SK-N-SH (cell line): ENCODE results near the gene NSUN5. TPM values are rescaled to one million over a fixed set of nuclear protein-coding genes. Genes with fewer than 3 reads are reported as not detected.
A peak's percentile ranks its signal among the peaks of the same experiment; 100 is the strongest.
"Not testable (repeated sequence)": the region's sequence is repeated elsewhere in the genome, so short reads cannot be mapped to it uniquely, and the experiment has no call there.

Experiments
- CTCF ChIA-PET: fragments of 300-600, 350-600 bp; formaldehyde crosslinking; extraction: SDS; loops from one replicate; lab custom pipeline; 2021; lab: Yijun Ruan, JAX
- POLR2A ChIA-PET: fragments of 350-600 bp; sonication (Branson Sonifier 250); formaldehyde crosslinking; extraction: SDS; loops from one replicate; lab custom pipeline; 2020; ENCODE audit warnings: antibody characterized with exemption, inconsistent platforms; lab: Yijun Ruan, JAX
- DNase-seq: peaks from one replicate; pipeline ENCODE4 v3.0.0; 2012
- H2AFZ ChIP-seq: fragments of 200-600 bp; sonication (generic); 2 replicates; pipeline ENCODE4 v1.8.1; 2016; ENCODE audit warnings: antibody characterized with exemption, mild to moderate bottlenecking, low read depth
- H3F3A ChIP-seq: fragments of 200-600 bp; sonication (generic); replicated peaks from 2 replicates; pipeline ENCODE3; 2016; ENCODE audit warnings: antibody characterized with exemption, mild to moderate bottlenecking; ENCODE audit not compliant: insufficient read depth
- H3K27ac ChIP-seq, 2 experiments: fragments of 200-500 bp in 1 of 2; fragments of 200-600 bp in 1 of 2; sonication (Bioruptor generic) in 1 of 2; sonication (generic), shearing (Covaris generic) in 1 of 2; 2 replicates each; pipeline versions ENCODE4 v1.5.1 to v1.6.1; 2014 to 2016; ENCODE audit warnings: low read depth in 2 of 2, inconsistent platforms in 1 of 2, low read length in 1 of 2, mild to moderate bottlenecking in 1 of 2, mixed read lengths in 1 of 2
- H3K27me3 ChIP-seq: fragments of 200-600 bp; sonication (generic), shearing (Covaris generic); 2 replicates; pipeline ENCODE4 v1.6.1; 2016; ENCODE audit warnings: mixed run types; ENCODE audit not compliant: insufficient read depth
- H3K36me3 ChIP-seq, 2 experiments: fragments of 200-500 bp in 1 of 2; fragments of 200-600 bp in 1 of 2; sonication (Bioruptor generic) in 1 of 2; sonication (generic) in 1 of 2; replicated peaks in 1 of 2; 2 replicates each; pipeline versions ENCODE3 to v1.5.1; 2014 to 2016; ENCODE audit warnings: low read length in 1 of 2, mild to moderate bottlenecking in 1 of 2; ENCODE audit not compliant: insufficient read depth in 2 of 2, control insufficient read depth in 1 of 2
- H3K4me1 ChIP-seq, 2 experiments: fragments of 200-500 bp in 1 of 2; fragments of 200-600 bp in 1 of 2; sonication (Bioruptor generic) in 1 of 2; sonication (generic), shearing (Covaris generic) in 1 of 2; 2 replicates each; pipeline versions ENCODE4 v1.5.1 to v1.6.1; 2014 to 2016; ENCODE audit warnings: low read depth in 1 of 2, low read length in 1 of 2, mixed run types in 1 of 2; ENCODE audit not compliant: insufficient read depth in 2 of 2, control insufficient read depth in 1 of 2
- H3K4me2 ChIP-seq: fragments of 200-600 bp; sonication (generic), shearing (Covaris generic); 2 replicates; pipeline ENCODE4 v1.6.1; 2017; ENCODE audit warnings: mixed run types
- H3K4me3 ChIP-seq, 2 experiments: fragments of 200-500 bp in 1 of 2; fragments of 200-600 bp in 1 of 2; sonication (Bioruptor generic) in 1 of 2; sonication (generic), shearing (Covaris generic) in 1 of 2; 2 replicates each; pipeline versions ENCODE4 v1.5.1 to v1.8.1; 2014 to 2016; ENCODE audit warnings: low read depth in 2 of 2, inconsistent platforms in 1 of 2, low read length in 1 of 2, mild to moderate bottlenecking in 1 of 2, mixed read lengths in 1 of 2, moderate library complexity in 1 of 2
- H3K79me2 ChIP-seq: fragments of 200-600 bp; sonication (generic); 2 replicates; pipeline ENCODE4 v1.8.1; 2017; ENCODE audit warnings: mild to moderate bottlenecking; ENCODE audit not compliant: insufficient read depth
- H3K9ac ChIP-seq: fragments of 200-600 bp; sonication (generic); 2 replicates; pipeline ENCODE4 v1.6.1; 2017; ENCODE audit warnings: mixed run types
- H3K9me2 ChIP-seq: fragments of 200-600 bp; sonication (generic); 2 replicates; pipeline ENCODE4 v1.6.1; 2017; ENCODE audit warnings: mixed run types
- H3K9me3 ChIP-seq: fragments of 200-600 bp; sonication (generic); 2 replicates; pipeline ENCODE4 v1.6.1; 2017; ENCODE audit warnings: mixed run types, mild to moderate bottlenecking, moderate library complexity
- H4K20me1 ChIP-seq: fragments of 200-600 bp; sonication (generic); 2 replicates; pipeline ENCODE4 v1.6.1; 2017; ENCODE audit warnings: mild to moderate bottlenecking, mixed run types; ENCODE audit not compliant: insufficient read depth
- CHD2 ChIP-seq: fragments of 150-350 bp; IDR thresholded peaks from 2 replicates; pipeline ENCODE4 v1.6.1; 2018; ENCODE audit warnings: low read length; ENCODE audit not compliant: partially characterized antibody
- EZH2phosphoT487 ChIP-seq: fragments of 200-600 bp; sonication (generic); IDR thresholded peaks from 2 replicates; pipeline ENCODE4 v1.6.1; 2017; ENCODE audit warnings: low read depth, mixed run types, mild to moderate bottlenecking, antibody characterized with exemption, moderate library complexity, borderline replicate concordance
- JUND ChIP-seq: IDR thresholded peaks from 2 replicates; pipeline ENCODE4 v1.4.0; 2012
- NFIC ChIP-seq: IDR thresholded peaks from 2 replicates; pipeline ENCODE4 v1.4.0; 2012; ENCODE audit warnings: borderline replicate concordance
- NRF1 ChIP-seq: IDR thresholded peaks from 2 replicates; pipeline ENCODE4 v1.6.1; 2012; ENCODE audit warnings: low read depth, mild to moderate bottlenecking, low read length
- YY1 ChIP-seq: IDR thresholded peaks from 2 replicates; pipeline ENCODE4 v1.4.0; 2012; ENCODE audit warnings: low read depth, mild to moderate bottlenecking
- WGBS: methylation state at CpG from one replicate; pipeline ENCODE4 v1.1.6; 2017; ENCODE audit warnings: low lambda C conversion rate; 5-methylcytosine and 5-hydroxymethylcytosine counted together
- polyA plus RNA-seq, 3 experiments: library from polyadenylated mRNA; depleted of rRNA; stranded (reverse); fragments of >200 nt; gene quantifications; 2 replicates each; pipeline ENCODE4 v1.2.3, GENCODE V29; 2012
- TF ChIP-seq, protein P1 (sequence below): IDR thresholded peaks from 2 replicates; pipeline ENCODE4; 2012
- TF ChIP-seq, protein P2 (sequence below): IDR thresholded peaks from 2 replicates; pipeline ENCODE4 v1.4.0; 2012; ENCODE audit warnings: low read depth, borderline replicate concordance

Gene NSUN5
- polyA plus RNA-seq, 1 of the 3 experiments (the other 2 are of a cell fraction), result 59.2 TPM

DNA sequence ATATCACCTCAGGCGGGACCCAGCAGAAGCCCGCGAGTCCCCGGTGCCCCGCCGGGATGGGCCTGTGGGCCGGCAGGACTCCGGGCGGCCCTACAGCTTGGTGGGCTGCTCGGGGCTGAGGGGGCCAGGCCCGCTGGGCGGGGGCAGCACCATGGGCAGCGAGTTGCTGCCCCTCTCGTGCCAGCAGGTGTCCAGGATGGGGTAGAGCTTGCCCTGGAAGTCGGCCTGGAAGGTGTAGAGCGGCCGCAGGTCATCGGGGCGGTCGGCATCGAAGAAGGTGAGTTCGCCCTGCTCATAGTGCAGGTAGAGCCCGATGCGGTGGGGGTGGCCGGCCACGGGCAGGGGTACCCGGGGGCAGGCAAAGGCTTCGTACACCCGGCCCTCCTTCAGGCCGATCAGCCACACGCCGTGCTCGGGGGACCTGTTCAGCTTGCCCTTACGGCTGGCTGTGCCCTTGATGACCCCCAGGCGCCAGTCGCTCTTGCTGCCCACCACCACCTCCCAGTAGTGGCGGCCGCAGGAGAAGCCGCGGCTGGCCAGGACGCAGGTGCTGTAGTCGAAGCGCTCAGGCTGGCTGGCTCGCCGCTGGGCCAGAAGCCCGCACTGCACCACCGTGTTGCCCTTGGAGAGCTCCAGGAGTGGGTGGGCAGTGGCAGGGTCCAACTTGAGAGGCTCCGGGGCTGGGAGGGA is 4.3 kb upstream of the NSUN5 start:
- Histone ChIP-seq H3K9me3 (no peaks in the 10 kb centered on the region), H3K9me2 (no peaks in the 10 kb centered on the region), H4K20me1 (no peaks in the 10 kb centered on the region), H3K4me3 (no peak overlapping the region), H3K36me3 (no peaks in the 10 kb centered on the region), H3K79me2 (peaks cover 18% of the 10 kb centered on the region; the same call in 1 of the 2 replicates)
- WGBS, result 95% methylated on average over 38 of the region's 48 CpGs
- CTCF ChIA-PET, result interaction anchor here (4.0 to 4.3 kb wide), 2 partner anchors 11 to 139 kb away, joined by 18 to 24 read pairs; no protein-coding TSS in a partner anchor
- TF ChIP-seq, protein P1, sequence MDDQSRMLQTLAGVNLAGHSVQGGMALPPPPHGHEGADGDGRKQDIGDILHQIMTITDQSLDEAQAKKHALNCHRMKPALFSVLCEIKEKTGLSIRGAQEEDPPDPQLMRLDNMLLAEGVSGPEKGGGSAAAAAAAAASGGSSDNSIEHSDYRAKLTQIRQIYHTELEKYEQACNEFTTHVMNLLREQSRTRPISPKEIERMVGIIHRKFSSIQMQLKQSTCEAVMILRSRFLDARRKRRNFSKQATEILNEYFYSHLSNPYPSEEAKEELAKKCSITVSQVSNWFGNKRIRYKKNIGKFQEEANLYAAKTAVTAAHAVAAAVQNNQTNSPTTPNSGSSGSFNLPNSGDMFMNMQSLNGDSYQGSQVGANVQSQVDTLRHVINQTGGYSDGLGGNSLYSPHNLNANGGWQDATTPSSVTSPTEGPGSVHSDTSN, result no peak
- TF ChIP-seq CHD2, result no peak
- no peak for TF ChIP-seq NFIC
- TF ChIP-seq JUND, result no peak
- TF ChIP-seq NRF1, result no peak
- no peak for TF ChIP-seq YY1
- TF ChIP-seq, protein P2, sequence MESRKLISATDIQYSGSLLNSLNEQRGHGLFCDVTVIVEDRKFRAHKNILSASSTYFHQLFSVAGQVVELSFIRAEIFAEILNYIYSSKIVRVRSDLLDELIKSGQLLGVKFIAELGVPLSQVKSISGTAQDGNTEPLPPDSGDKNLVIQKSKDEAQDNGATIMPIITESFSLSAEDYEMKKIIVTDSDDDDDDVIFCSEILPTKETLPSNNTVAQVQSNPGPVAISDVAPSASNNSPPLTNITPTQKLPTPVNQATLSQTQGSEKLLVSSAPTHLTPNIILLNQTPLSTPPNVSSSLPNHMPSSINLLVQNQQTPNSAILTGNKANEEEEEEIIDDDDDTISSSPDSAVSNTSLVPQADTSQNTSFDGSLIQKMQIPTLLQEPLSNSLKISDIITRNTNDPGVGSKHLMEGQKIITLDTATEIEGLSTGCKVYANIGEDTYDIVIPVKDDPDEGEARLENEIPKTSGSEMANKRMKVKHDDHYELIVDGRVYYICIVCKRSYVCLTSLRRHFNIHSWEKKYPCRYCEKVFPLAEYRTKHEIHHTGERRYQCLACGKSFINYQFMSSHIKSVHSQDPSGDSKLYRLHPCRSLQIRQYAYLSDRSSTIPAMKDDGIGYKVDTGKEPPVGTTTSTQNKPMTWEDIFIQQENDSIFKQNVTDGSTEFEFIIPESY, result no peak
- no peak for TF ChIP-seq EZH2phosphoT487
- TF ChIP-seq, all 33 proteins: peak for 0
- H3K4me1 ChIP-seq, result peaks cover 0 to 5% of the 10 kb centered on the region in 2 experiments; a peak in 1 of 4 replicates
- H3K9ac ChIP-seq, result no peak overlapping the region
- POLR2A ChIA-PET, result no interaction called here
- H3K27ac ChIP-seq, result no peak overlapping the region
- H2AFZ ChIP-seq, result no peak overlapping the region
- peak; percentile 35 for DNase-seq
- H3K27me3 ChIP-seq, result no peaks in the 10 kb centered on the region
- H3F3A ChIP-seq, result no peaks in the 10 kb centered on the region
- no peak overlapping the region for H3K4me2 ChIP-seq

DNA sequence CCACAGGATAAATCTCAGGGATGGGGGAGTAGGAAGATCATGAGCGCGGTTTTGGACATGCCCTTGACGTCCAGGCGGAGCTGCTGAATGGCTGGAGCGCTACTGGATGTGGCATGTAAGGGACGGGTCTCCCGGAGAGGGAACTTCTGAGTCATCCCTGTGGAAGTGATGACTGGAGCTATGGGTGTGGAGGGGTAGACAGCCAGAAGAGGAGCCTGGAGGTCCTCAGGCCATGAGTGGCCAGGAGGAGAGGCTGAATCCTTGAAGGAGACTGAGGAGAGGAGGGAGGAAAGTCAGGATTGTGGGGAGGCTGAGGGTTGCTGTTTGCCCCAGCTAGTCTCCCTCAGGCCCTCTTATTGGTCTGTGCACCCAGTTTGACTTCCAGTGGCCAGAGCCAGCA is 2.8 kb upstream of the NSUN5 start:
- H2AFZ ChIP-seq, H3K9me2 ChIP-seq, H3F3A ChIP-seq, H3K9me3 ChIP-seq, H3K4me2 ChIP-seq, H4K20me1 ChIP-seq, H3K9ac ChIP-seq, H3K27ac ChIP-seq, H3K4me3 ChIP-seq, H3K36me3 ChIP-seq, POLR2A ChIA-PET, H3K27me3 ChIP-seq, DNase-seq: not testable (repeated sequence)
- Histone ChIP-seq H3K4me1 (peaks cover 0 to 13% of the 10 kb centered on the region in 2 experiments; a peak in 1 of 4 replicates), H3K79me2 (peaks cover 31% of the 10 kb centered on the region; the same call in 1 of the 2 replicates)
- CTCF ChIA-PET, result interaction anchor here (1.1 kb wide), 1 partner anchor 140 kb away, joined by 4 read pairs; no protein-coding TSS in a partner anchor
- WGBS, result 72% methylated on average over 7 of the region's 7 CpGs
